GM12878 (cell line): ENCODE data around the gene SLITRK5. TPM values are rescaled to one million over a fixed set of nuclear protein-coding genes. Genes with fewer than 3 reads are reported as not detected.

Experiments
- ATAC-seq: fragments of 200-7000 bp; cut with Tn5 transposase; 3 replicates; pipeline ENCODE4 v1.9.1; 2020; ENCODE audit warnings: mild to moderate bottlenecking, moderate library complexity
- BruUV-seq: library from RNA; stranded (reverse); fragments of 400-500 nt; replicated peaks from 2 replicates; lab custom pipeline; 2021; lab: Mats Ljungman, UMichigan
- CTCF ChIA-PET: fragments of 300-600 bp; sonication (Branson Sonifier 250); formaldehyde crosslinking; extraction: SDS; loops from one replicate; lab custom pipeline; 2021; ENCODE audit warnings: inconsistent platforms; lab: Yijun Ruan, JAX
- POLR2A ChIA-PET: fragments of 350-600 bp; formaldehyde crosslinking; extraction: SDS; loops from one replicate; lab custom pipeline; 2021; ENCODE audit warnings: inconsistent platforms; lab: Charles Lee
- RAD21 ChIA-PET: fragments of 300-600 bp; sonication (Branson Sonifier 250); formaldehyde crosslinking; loops from one replicate; lab custom pipeline; 2023; ENCODE audit warnings: antibody characterized with exemption; ENCODE audit not compliant: unreplicated experiment; lab: Charles Lee
- SMC1A ChIA-PET: fragments of 300-600 bp; sonication (Branson Sonifier 250); formaldehyde crosslinking; loops from one replicate; lab custom pipeline; 2023; ENCODE audit not compliant: unreplicated experiment, uncharacterized antibody; lab: Charles Lee
- DNase-seq: peaks from one replicate; pipeline ENCODE4 v3.0.0-alpha.2; 2011; ENCODE audit warnings: low read depth, low spot score
- FAIRE-seq: peaks from 3 replicates; lab custom pipeline; 2011; peaks lifted over from hg19 to GRCh38; lab: Jason Lieb, UNC
- H2AFZ ChIP-seq: 2 replicates; pipeline ENCODE4 v1.6.0; 2011; ENCODE audit warnings: low read depth, low read length, control low read depth; ENCODE audit not compliant: control insufficient read depth
- H3K27ac ChIP-seq: 2 replicates; pipeline ENCODE4 v1.5.1; 2011; ENCODE audit warnings: control low read depth; ENCODE audit not compliant: control insufficient read depth, insufficient read depth
- H3K27me3 ChIP-seq, 2 experiments: replicated peaks in 1 of 2; 2 replicates each; pipeline versions ENCODE4 v1.6.0 to v1.6.1; 2011; ENCODE audit warnings: low read length in 1 of 2; ENCODE audit not compliant: control insufficient read depth in 2 of 2, insufficient read depth in 2 of 2
- H3K36me3 ChIP-seq, 2 experiments: 2 replicates each; pipeline ENCODE4 v1.5.1; 2011; ENCODE audit warnings: low read length in 1 of 2; ENCODE audit not compliant: control insufficient read depth in 2 of 2, insufficient read depth in 2 of 2
- H3K4me1 ChIP-seq: 2 replicates; pipeline ENCODE4 v1.6.1; 2011; ENCODE audit warnings: mild to moderate bottlenecking, low read length, moderate library complexity, mixed read lengths; ENCODE audit not compliant: control insufficient read depth, insufficient read depth
- H3K4me2 ChIP-seq: 2 replicates; pipeline ENCODE4 v1.6.0; 2011; ENCODE audit warnings: control low read depth; ENCODE audit not compliant: control insufficient read depth, insufficient read depth
- H3K4me3 ChIP-seq: fragments of 200-600 bp; sonication (generic); 2 replicates; pipeline ENCODE4 v1.5.1; 2016
- H3K79me2 ChIP-seq: 2 replicates; pipeline ENCODE4 v1.6.0; 2011; ENCODE audit warnings: low read length; ENCODE audit not compliant: control insufficient read depth, insufficient read depth
- H3K9ac ChIP-seq: 2 replicates; pipeline ENCODE4 v1.8.0; 2011; ENCODE audit warnings: low read length, control low read depth, mixed read lengths; ENCODE audit not compliant: control insufficient read depth, insufficient read depth
- H3K9me3 ChIP-seq: replicated peaks from 3 replicates; pipeline ENCODE4 v1.5.1; 2011; ENCODE audit warnings: mild to moderate bottlenecking, low read length; ENCODE audit not compliant: control insufficient read depth, insufficient read depth
- H4K20me1 ChIP-seq: 2 replicates; pipeline ENCODE4 v1.6.0; 2011; ENCODE audit not compliant: control insufficient read depth, insufficient read depth
- ASH2L ChIP-seq: fragments of 300-600, 200-600 bp; sonication (generic); IDR thresholded peaks from 2 replicates; pipeline ENCODE4 v1.6.1; 2017; ENCODE audit warnings: low read depth, mild to moderate bottlenecking, borderline replicate concordance
- BCL11A ChIP-seq: IDR thresholded peaks from 2 replicates; pipeline ENCODE4 v1.6.1; 2011; ENCODE audit warnings: low read depth, low read length
- BHLHE40 ChIP-seq, 2 experiments: fragments of 450-650 bp in 1 of 2; IDR thresholded peaks; 2 replicates each; pipeline ENCODE4 v1.6.1; 2011 to 2017; ENCODE audit warnings: low read depth in 2 of 2, borderline replicate concordance in 1 of 2, improper control_type of control experiment in 1 of 2, low read length in 1 of 2, mild to moderate bottlenecking in 1 of 2
- CBFB ChIP-seq: IDR thresholded peaks from 2 replicates; pipeline ENCODE4 v1.6.1; 2016; ENCODE audit warnings: antibody characterized with exemption, low read depth
- CBX3 ChIP-seq: fragments of 200-600 bp; sonication (generic); IDR thresholded peaks from 2 replicates; pipeline ENCODE4 v1.6.1; 2016; ENCODE audit warnings: low read depth, borderline replicate concordance
- HDAC6 ChIP-seq: fragments of 200-600 bp; sonication (generic); IDR thresholded peaks from one replicate; pipeline ENCODE4 v1.8.0; 2017; ENCODE audit warnings: antibody characterized with exemption; ENCODE audit not compliant: unreplicated experiment
- IKZF1 ChIP-seq: fragments of 450-650 bp; conservative IDR thresholded peaks from 2 replicates; pipeline ENCODE4 v1.6.1; 2017; ENCODE audit warnings: antibody characterized with exemption, mild to moderate bottlenecking
- JUNB ChIP-seq: IDR thresholded peaks from 2 replicates; pipeline ENCODE4 v1.6.1; 2016; ENCODE audit warnings: antibody characterized with exemption, mild to moderate bottlenecking
- PRDM15 ChIP-seq: fragments of 450-650 bp; formaldehyde crosslinking; IDR thresholded peaks from 2 replicates; pipeline ENCODE4 v1.4.0; 2020; ENCODE audit warnings: mild to moderate bottlenecking, moderate library complexity
- RFX5 ChIP-seq: IDR thresholded peaks from 2 replicates; pipeline ENCODE4 v1.6.1; 2011; ENCODE audit warnings: low read depth, low read length, improper control_type of control experiment
- RUNX3 ChIP-seq: IDR thresholded peaks from 2 replicates; pipeline ENCODE4 v1.6.1; 2012; ENCODE audit warnings: low read length, inconsistent platforms
- SMC3 ChIP-seq: IDR thresholded peaks from 2 replicates; pipeline ENCODE4 v1.6.1; 2011; ENCODE audit warnings: low read length, improper control_type of control experiment, borderline replicate concordance
- WGBS: methylation state at CpG from one replicate; pipeline ENCODE4 v1.1.6; 2016; ENCODE audit warnings: low lambda C conversion rate; ENCODE audit not compliant: insufficient replicate concordance, insufficient coverage; ENCODE audit errors: missing lambda C conversion rate; 5-methylcytosine and 5-hydroxymethylcytosine counted together
- in situ Hi-C: fragments of 300-500 bp; cut with MboI; formaldehyde crosslinking; loops from 9 replicates; pipeline ENCODE4 v1.14.3; 2018; ENCODE audit warnings: mixed read lengths
- intact Hi-C: fragments of 100-400 bp; cut with micrococcal nuclease; formaldehyde crosslinking; loops from one replicate; pipeline ENCODE4 v1.14.2; 2022; ENCODE audit not compliant: unreplicated experiment
- polyA plus RNA-seq, 11 experiments: library from polyadenylated mRNA; depleted of rRNA in 4 of 11; unstranded in 6 of 11; stranded (reverse) in 5 of 11; fragments of >200 nt; fragmentation: Nextera tagmentation in 4 of 11; fragmentation: Illumina TruSeq in 1 of 11; extraction: Ambion mirVana in 4 of 11; extraction: Trizol in 1 of 11; gene quantifications; 1 replicate in 1 of 11; 2 replicates in 10 of 11; pipeline versions ENCODE4 v1.2.1 to v1.2.3, GENCODE V29; 2011 to 2016; ENCODE audit warnings: inconsistent platforms in 2 of 11, missing spikeins in 2 of 11, low read depth in 1 of 11
- total RNA-seq, 4 experiments: library from RNA; depleted of rRNA in 3 of 4; stranded (reverse); fragments of >200 nt in 3 of 4; fragmentation: Illumina TruSeq in 1 of 4; extraction: Trizol in 1 of 4; gene quantifications; 2 replicates each; pipeline versions ENCODE4 v1.2.1 to v1.2.3, GENCODE V29; 2013 to 2021
- TF ChIP-seq, protein P1 (sequence below): fragments of 450-650 bp; IDR thresholded peaks from 2 replicates; pipeline ENCODE4 v1.6.1; 2017; ENCODE audit warnings: mild to moderate bottlenecking
- TF ChIP-seq, protein P2 (sequence below): fragments of 150-350 bp; IDR thresholded peaks from 2 replicates; pipeline ENCODE4 v1.6.1; 2014; ENCODE audit warnings: mild to moderate bottlenecking, low read depth, low read length
- TF ChIP-seq, protein P3 (sequence below): IDR thresholded peaks from 2 replicates; pipeline ENCODE4 v1.6.1; 2012; ENCODE audit warnings: low read depth, low read length, improper control_type of control experiment

Gene SLITRK5
- total and polyA plus RNA-seq, 10 of the 15 experiments (the other 5 are each of a cell fraction or from before 2014, with no cell fraction given), result under 0.01 to 0.08 (median under 0.01) TPM; not detected in 7

- H3K27me3 ChIP-seq, result no peaks in the 10 kb centered on the region
- H3K9me3 ChIP-seq, result no peaks in the 10 kb centered on the region
- FAIRE-seq, result no peak
- no peak for ATAC-seq
- WGBS, result 15% methylated on average over 1 of the region's 1 CpG
- ChIA-PET SMC1A (no interaction called here), RAD21 (no interaction called here), POLR2A (no interaction called here), CTCF (no interaction called here)
- no peak overlapping the region for H3K4me3 ChIP-seq
- H3K4me2 ChIP-seq, result no peak overlapping the region
- no peak overlapping the region for H2AFZ ChIP-seq
- TF ChIP-seq, protein P1, sequence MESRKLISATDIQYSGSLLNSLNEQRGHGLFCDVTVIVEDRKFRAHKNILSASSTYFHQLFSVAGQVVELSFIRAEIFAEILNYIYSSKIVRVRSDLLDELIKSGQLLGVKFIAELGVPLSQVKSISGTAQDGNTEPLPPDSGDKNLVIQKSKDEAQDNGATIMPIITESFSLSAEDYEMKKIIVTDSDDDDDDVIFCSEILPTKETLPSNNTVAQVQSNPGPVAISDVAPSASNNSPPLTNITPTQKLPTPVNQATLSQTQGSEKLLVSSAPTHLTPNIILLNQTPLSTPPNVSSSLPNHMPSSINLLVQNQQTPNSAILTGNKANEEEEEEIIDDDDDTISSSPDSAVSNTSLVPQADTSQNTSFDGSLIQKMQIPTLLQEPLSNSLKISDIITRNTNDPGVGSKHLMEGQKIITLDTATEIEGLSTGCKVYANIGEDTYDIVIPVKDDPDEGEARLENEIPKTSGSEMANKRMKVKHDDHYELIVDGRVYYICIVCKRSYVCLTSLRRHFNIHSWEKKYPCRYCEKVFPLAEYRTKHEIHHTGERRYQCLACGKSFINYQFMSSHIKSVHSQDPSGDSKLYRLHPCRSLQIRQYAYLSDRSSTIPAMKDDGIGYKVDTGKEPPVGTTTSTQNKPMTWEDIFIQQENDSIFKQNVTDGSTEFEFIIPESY, result no peak
- TF ChIP-seq SMC3 (no peak), HDAC6 (no peak), ASH2L (no peak), RFX5 (no peak), CBFB (no peak), RUNX3 (no peak), PRDM15 (CRISPR knock-in tag) (no peak), BHLHE40 (IDR thresholded peaks at IDR 0.05; ENCODE audit: borderline replicate concordance in 1 of 2, low read depth in 2 of 2, low read length in 1 of 2) (no peak), CBX3 (no peak), JUNB (no peak), BCL11A (no peak), IKZF1 (no peak)
- TF ChIP-seq, protein P2, sequence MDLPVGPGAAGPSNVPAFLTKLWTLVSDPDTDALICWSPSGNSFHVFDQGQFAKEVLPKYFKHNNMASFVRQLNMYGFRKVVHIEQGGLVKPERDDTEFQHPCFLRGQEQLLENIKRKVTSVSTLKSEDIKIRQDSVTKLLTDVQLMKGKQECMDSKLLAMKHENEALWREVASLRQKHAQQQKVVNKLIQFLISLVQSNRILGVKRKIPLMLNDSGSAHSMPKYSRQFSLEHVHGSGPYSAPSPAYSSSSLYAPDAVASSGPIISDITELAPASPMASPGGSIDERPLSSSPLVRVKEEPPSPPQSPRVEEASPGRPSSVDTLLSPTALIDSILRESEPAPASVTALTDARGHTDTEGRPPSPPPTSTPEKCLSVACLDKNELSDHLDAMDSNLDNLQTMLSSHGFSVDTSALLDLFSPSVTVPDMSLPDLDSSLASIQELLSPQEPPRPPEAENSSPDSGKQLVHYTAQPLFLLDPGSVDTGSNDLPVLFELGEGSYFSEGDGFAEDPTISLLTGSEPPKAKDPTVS, result no peak
- TF ChIP-seq, protein P3, sequence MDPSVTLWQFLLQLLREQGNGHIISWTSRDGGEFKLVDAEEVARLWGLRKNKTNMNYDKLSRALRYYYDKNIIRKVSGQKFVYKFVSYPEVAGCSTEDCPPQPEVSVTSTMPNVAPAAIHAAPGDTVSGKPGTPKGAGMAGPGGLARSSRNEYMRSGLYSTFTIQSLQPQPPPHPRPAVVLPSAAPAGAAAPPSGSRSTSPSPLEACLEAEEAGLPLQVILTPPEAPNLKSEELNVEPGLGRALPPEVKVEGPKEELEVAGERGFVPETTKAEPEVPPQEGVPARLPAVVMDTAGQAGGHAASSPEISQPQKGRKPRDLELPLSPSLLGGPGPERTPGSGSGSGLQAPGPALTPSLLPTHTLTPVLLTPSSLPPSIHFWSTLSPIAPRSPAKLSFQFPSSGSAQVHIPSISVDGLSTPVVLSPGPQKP, result no peak
- no peaks in the 10 kb centered on the region for H4K20me1 ChIP-seq
- no peak overlapping the region for H3K9ac ChIP-seq
- intact Hi-C loops (no loop called here), in situ Hi-C loops (no loop called here)
- no peaks in the 10 kb centered on the region for H3K79me2 ChIP-seq
- no peaks in the 10 kb centered on the region for H3K4me1 ChIP-seq
- no peak overlapping the region for H3K27ac ChIP-seq
- no peak for DNase-seq
- no TSS peak for BruUV-seq
- no peaks in the 10 kb centered on the region for H3K36me3 ChIP-seq
Observed at GRCh38 chr13:87696458-87696857, 25.3 kb downstream of the SLITRK5 start.
